LNCAP (cell line): ENCODE data around the gene CFAP90.

Experiments
- TF ChIP-seq, protein P1 (sequence below): fragments of 450-650 bp; IDR thresholded peaks from 2 replicates; pipeline ENCODE4 v1.5.1; 2017; ENCODE audit warnings: mild to moderate bottlenecking

CFAP90 gene, protein sequence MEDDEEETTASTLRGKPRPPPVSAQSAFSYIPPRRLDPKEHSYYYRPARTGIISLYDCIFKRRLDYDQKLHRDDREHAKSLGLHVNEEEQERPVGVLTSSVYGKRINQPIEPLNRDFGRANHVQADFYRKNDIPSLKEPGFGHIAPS

DNA sequence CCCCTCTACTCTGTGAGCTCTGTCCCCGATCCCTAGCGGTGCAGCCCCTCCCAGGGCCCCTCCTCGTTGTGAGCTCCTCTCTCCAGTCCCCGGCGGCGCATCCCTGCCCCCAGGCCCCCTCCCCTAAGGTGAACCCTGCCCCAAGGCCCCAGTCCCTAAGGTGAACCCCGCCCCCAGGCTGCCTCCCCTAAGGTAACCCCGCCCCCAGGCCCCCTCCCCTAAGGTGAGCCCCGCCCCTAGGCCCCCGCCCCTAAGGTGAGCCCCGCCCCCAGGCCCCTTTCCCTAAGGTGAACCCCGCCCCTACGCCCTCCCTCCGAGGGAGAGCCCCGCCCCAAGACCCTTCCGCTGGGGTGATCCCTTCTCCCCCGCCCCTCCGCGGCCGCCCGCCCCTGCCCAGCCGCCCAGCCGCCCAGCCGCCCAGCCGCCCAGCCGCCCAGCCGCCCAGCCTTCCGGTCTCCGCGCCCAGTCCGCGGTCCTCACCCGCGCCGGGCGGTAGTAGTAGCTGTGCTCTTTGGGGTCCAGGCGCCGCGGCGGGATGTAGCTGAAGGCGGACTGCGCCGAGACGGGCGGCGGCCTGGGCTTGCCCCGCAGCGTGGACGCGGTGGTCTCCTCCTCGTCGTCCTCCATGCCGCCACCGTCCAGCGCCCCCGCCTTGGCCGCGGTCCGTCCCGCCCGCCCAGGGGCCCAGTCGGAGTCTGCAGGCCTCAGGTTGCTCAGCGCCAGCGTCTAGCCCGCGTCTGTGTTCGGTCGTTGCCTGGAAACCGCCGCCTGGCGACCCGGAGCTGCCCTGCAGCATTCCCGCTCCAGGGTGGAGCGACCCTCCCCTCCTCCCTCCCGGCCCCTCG lies at the start of gene CFAP90:
TSS of gene CFAP90 (minus strand) at position 739 of the 845 bp plus-strand sequence. CDS start at position 627, 112 bp downstream.
- TF ChIP-seq, protein P1, sequence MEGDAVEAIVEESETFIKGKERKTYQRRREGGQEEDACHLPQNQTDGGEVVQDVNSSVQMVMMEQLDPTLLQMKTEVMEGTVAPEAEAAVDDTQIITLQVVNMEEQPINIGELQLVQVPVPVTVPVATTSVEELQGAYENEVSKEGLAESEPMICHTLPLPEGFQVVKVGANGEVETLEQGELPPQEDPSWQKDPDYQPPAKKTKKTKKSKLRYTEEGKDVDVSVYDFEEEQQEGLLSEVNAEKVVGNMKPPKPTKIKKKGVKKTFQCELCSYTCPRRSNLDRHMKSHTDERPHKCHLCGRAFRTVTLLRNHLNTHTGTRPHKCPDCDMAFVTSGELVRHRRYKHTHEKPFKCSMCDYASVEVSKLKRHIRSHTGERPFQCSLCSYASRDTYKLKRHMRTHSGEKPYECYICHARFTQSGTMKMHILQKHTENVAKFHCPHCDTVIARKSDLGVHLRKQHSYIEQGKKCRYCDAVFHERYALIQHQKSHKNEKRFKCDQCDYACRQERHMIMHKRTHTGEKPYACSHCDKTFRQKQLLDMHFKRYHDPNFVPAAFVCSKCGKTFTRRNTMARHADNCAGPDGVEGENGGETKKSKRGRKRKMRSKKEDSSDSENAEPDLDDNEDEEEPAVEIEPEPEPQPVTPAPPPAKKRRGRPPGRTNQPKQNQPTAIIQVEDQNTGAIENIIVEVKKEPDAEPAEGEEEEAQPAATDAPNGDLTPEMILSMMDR, result no peak

DNA sequence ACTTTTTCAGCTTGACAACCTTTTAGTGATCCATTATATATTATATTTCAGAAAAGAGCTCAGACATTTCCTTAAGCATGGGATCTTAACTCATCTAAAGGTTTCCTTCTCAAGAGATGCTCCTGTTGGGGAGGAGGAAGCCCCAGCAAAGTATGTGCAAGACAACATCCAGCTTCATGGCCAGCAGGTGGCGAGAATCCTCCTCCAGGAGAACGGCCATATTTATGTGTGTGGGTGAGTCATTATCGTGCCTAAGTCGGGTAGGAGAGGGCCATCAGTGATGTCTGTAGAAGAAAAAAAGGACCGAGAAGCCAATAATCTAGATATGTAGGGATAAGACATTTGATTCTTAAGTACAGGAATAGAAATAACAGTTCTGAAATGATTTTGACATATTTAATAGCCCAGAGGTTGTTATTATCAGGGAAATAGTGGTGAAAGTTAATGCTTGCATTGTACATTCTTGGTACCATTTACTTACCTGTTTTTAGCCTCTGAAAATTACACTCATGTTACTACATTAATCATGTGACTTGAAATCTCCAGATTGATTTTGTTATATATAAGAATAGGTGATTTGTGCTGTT lies 46.2 kb upstream of the CFAP90 start:
- TF ChIP-seq, protein P1, result peak; percentile 70

DNA sequence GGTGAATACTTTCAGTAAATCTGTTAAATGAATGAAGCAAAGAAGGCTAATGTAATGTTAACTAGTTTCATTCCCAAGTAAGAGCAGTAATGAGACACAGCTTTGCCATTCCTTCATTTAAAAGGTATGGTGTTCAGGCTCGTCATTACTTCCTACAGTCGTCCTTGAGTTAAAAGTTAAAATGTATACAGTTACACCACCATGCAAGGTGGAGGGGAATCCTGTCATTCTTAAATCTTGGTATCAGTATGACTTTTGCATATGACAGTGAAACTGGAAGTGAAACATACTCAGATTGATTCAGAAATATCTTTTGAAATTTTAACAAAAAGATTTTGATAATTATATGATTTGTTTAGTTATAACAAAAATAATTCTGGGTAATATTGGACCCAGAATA lies 43.9 kb upstream of the CFAP90 start:
- TF ChIP-seq, protein P1, result no peak

DNA sequence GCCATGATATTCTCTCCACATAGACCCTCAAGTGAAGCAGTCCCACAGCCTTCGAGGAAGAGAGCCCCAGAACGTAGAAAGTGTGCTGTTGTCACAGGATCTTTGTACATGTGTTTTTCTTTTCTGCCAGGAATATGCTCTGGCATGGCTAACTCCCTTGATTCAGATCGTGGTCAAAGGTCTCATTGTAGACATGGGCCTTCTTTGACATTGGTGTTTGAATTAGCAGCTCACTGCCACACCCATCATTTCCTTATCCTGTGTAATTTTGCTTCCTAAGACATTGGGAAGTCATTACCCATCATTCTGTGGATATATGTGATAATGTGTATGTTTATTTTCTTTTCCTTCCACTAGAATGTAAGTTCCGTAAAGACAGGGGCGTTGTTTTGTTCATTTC lies 43.5 kb upstream of the CFAP90 start:
- TF ChIP-seq, protein P1, result no peak

DNA sequence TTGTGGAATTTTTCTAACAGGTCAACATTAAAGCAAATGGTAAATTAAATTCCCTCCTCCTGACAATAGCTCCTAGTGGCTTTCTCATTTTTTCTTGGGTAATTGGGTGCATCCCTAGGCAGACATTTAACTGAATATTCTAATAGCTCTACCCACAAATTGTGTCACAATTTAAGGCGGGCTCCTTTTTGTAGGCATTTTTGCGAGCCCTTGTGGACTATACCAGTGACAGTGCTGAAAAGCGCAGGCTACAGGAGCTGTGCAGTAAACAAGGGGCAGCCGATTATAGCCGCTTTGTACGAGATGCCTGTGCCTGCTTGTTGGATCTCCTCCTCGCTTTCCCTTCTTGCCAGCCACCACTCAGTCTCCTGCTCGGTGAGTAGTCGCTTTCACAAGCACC lies 38.0 kb upstream of the CFAP90 start:
- TF ChIP-seq, protein P1, result no peak

DNA sequence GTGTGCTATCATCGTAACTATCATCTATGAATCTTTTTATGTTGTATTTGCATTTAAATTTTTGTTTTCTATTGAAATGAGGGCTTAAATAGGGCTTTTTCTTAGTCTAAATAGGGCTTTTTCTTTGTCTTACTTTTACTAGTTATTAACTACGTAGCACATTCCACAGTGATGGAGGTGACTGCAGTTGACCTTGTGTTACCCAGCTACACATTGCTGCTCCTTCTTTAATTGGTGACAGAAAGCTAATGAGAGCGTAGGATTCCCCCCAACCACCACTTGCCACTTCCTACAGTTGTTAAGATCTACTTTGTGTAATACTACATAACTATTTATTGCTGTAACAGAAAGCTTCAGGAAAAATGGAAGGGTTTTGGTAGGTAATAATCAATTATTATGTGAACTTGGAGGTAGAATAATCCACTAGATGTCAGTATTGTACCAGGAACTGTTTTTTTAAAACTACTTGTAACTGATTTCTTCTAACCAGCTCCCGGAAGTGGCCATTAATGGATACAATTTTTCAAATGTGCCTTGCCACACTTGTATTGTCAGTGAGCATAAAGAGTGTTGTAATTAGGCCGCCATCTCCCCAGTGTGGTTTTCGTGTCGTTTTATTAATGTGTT lies 36.0 kb upstream of the CFAP90 start:
- TF ChIP-seq, protein P1, result peak; percentile 62

DNA sequence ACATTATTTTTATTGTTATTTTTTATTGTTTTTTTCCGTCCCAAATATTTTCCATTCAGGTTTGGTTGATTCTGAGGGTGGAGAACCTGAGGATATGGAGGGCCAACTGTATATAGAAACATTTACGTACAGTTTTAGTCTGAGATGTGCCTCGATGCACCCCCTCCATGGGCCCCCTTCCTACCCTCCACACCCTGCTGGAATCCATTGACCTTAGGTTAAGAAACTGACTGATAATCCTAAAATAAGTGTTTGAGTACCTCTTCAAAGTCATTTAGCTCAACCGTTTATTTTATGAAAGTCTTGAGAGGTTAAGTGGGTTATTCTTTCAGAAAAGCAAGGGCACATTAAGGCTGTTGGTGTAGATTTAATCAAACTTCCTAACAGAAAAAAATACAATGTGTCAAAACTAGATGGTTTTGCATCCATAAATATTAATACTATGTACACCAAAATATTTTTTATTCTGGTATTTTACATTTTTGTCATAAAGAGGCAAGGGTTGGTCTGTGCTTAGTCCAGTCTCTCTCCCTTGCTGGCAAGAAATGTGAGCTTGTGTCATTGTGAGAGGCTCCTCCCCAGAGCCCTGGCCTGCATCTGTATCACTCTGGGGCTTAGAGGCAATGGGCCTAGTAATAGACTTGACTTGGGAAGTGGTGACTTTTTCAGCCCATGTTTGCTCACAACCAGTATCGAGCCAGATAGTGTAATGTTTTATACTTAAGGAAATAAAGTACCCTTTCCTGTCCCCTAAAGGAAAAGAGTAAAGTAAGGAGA lies 33.7 kb upstream of the CFAP90 start:
- TF ChIP-seq, protein P1, result no peak
